ENCODE results near the gene CBLB.

The CBLB gene

GRCh38 chr3:105745046-105745445 is 123.8 kb downstream of the CBLB start:
- Histone ChIP-seq H3K9me3 (ENCODE audit: control insufficient read depth, insufficient read depth, low read depth, low read length) (no peaks in the 10 kb centered on the region), H3K27ac (ENCODE audit: extremely low read depth, low read depth, low read length) (no peak overlapping the region), H3K4me3 (ENCODE audit: low read depth, low read length) (no peak overlapping the region), H3K4me1 (ENCODE audit: control insufficient read depth, insufficient read depth, low read length) (no peaks in the 10 kb centered on the region), H3K36me3 (ENCODE audit: control insufficient read depth in 2 of 2, insufficient read depth in 1 of 2, low read length in 2 of 2) (no peaks in the 10 kb centered on the region; a peak in 1 of 3 replicates)
- TF ChIP-seq ZNF660 (tag by site-specific recombination; IDR thresholded peaks at IDR 0.05) (no peak), ZNF146 (tag by site-specific recombination; IDR thresholded peaks at IDR 0.05) (no peak), ZNF155 (tag by site-specific recombination; IDR thresholded peaks at IDR 0.05) (no peak), ZSCAN16 (tag by site-specific recombination; IDR thresholded peaks at IDR 0.05) (no peak), ZNF248 (tag by site-specific recombination; IDR thresholded peaks at IDR 0.05) (no peak)
- ChIA-PET POLR2A (no interaction called here), CTCF (no interaction called here)

- POLR2A ChIA-PET, result no interaction called here
- H3K36me3 ChIP-seq (ENCODE audit: control insufficient read depth in 2 of 2, insufficient read depth in 1 of 2, low read length in 2 of 2), result no peaks in the 10 kb centered on the region; a peak in 1 of 3 replicates
- no peak for TF ChIP-seq ZSCAN4 (tag by site-specific recombination; IDR thresholded peaks at IDR 0.05)
- TF ChIP-seq ZFP37 (tag by site-specific recombination; IDR thresholded peaks at IDR 0.05), result no peak
- TF ChIP-seq ZNF366 (tag by site-specific recombination; conservative IDR thresholded peaks at IDR 0.05), result no peak
- no peak for TF ChIP-seq ZNF426 (tag by site-specific recombination; IDR thresholded peaks at IDR 0.05)
- no peak for TF ChIP-seq ZSCAN18 (tag by site-specific recombination; IDR thresholded peaks at IDR 0.05)
- no peak for TF ChIP-seq ZNF155 (tag by site-specific recombination; IDR thresholded peaks at IDR 0.05)
- TF ChIP-seq ZNF248 (tag by site-specific recombination; IDR thresholded peaks at IDR 0.05), result no peak
- TF ChIP-seq ZNF16 (tag by site-specific recombination; IDR thresholded peaks at IDR 0.05; ENCODE audit: low read depth), result no peak
- no peak for TF ChIP-seq ZNF148 (tag by site-specific recombination; IDR thresholded peaks at IDR 0.05; ENCODE audit: borderline replicate concordance)
- TF ChIP-seq ZBTB48 (tag by site-specific recombination; IDR thresholded peaks at IDR 0.05), result no peak
- no peak for TF ChIP-seq ZXDB (tag by site-specific recombination; IDR thresholded peaks at IDR 0.05)
- no peak for TF ChIP-seq ZNF211 (tag by site-specific recombination; IDR thresholded peaks at IDR 0.05; ENCODE audit: low read depth)
- TF ChIP-seq BCL11A (tag by site-specific recombination; IDR thresholded peaks at IDR 0.05; ENCODE audit: low read depth), result no peak
- TF ChIP-seq ZNF221 (tag by site-specific recombination; IDR thresholded peaks at IDR 0.05; ENCODE audit: borderline replicate concordance), result no peak
- TF ChIP-seq ZNF768 (tag by site-specific recombination; IDR thresholded peaks at IDR 0.05), result no peak
- no peak for TF ChIP-seq OSR2 (tag by site-specific recombination; IDR thresholded peaks at IDR 0.05)
- TF ChIP-seq BCL11B (tag by site-specific recombination; IDR thresholded peaks at IDR 0.05; ENCODE audit: low read depth), result no peak
- TF ChIP-seq HOXD13 (CRISPR knock-in tag; IDR thresholded peaks at IDR 0.05; ENCODE audit: borderline replicate concordance), result no peak
- no peak for TF ChIP-seq ZNF513 (tag by site-specific recombination; IDR thresholded peaks at IDR 0.05)
- H3K4me1 ChIP-seq (ENCODE audit: control insufficient read depth, insufficient read depth, low read length), result no peaks in the 10 kb centered on the region
- H3K9me3 ChIP-seq (ENCODE audit: control insufficient read depth, insufficient read depth, low read depth, low read length), result no peaks in the 10 kb centered on the region
- no peak overlapping the region for H3K4me3 ChIP-seq (ENCODE audit: low read depth, low read length)
- CTCF ChIA-PET, result no interaction called here
- H3K27ac ChIP-seq (ENCODE audit: extremely low read depth, low read depth, low read length), result no peak overlapping the region
Measured at GRCh38 chr3:105744202-105744601, 124.6 kb downstream of the CBLB start.

Measured in HEK293 (cell line).